Heart left ventricle (tissue), 16 donors: ENCODE results near the gene ANKRD13B. TPM values are rescaled to one million over a fixed set of nuclear protein-coding genes. Genes with fewer than 3 reads are reported as not detected.

Experiments used
- ATAC-seq, 4 donors: fragments of 200-7000 bp; cut with Tn5 transposase; one replicate each; pipeline ENCODE4 v1.9.1; 2020 to 2022; ENCODE audit warnings: moderate library complexity in 4 of 4, mild to moderate bottlenecking in 3 of 4, moderate number of reproducible peaks in 1 of 4
- DNase-seq, 5 donors: peaks; one replicate each; pipeline ENCODE4 v3.0.0-alpha.2; 2020
- H3K27ac ChIP-seq, 12 donors: fragments of 200-600 bp; sonication (generic) in 4 of 12; one replicate each; pipeline versions ENCODE4 v1.5.0 to v1.8.0; 2016 to 2022; ENCODE audit warnings: mild to moderate bottlenecking in 2 of 12
- H3K27me3 ChIP-seq, 9 donors: fragments of 200-600 bp; sonication (generic) in 2 of 9; one replicate each; pipeline versions ENCODE4 v1.5.1 to v1.8.0; 2016 to 2022; ENCODE audit warnings: mild to moderate bottlenecking in 3 of 9
- H3K36me3 ChIP-seq, 9 donors: fragments of 200-600 bp; sonication (generic) in 2 of 9; one replicate each; pipeline versions ENCODE4 v1.5.0 to v1.8.0; 2018 to 2022; ENCODE audit warnings: mild to moderate bottlenecking in 2 of 9
- H3K4me1 ChIP-seq, 12 donors: fragments of 200-600 bp; sonication (generic) in 4 of 12; one replicate each; pipeline versions ENCODE4 v1.5.0 to v1.8.0; 2016 to 2022; ENCODE audit warnings: mild to moderate bottlenecking in 3 of 12
- H3K4me3 ChIP-seq, 12 donors: fragments of 200-600 bp; sonication (generic) in 4 of 12; one replicate each; pipeline versions ENCODE4 v1.5.0 to v1.8.0; 2017 to 2022; ENCODE audit warnings: mild to moderate bottlenecking in 9 of 12, moderate library complexity in 4 of 12
- H3K9me3 ChIP-seq, 12 donors: fragments of 200-600 bp; sonication (generic) in 4 of 12; one replicate each; pipeline versions ENCODE4 v1.5.0 to v1.8.0; 2016 to 2022; ENCODE audit warnings: mild to moderate bottlenecking in 1 of 12
- CTCF ChIP-seq, 12 donors: fragments of 200-600 bp; sonication (generic) in 4 of 12; IDR thresholded peaks; one replicate each; pipeline versions ENCODE4 v1.5.0 to v1.8.0; 2018 to 2022; ENCODE audit warnings: antibody characterized with exemption in 12 of 12, mild to moderate bottlenecking in 5 of 12
- POLR2A ChIP-seq, 2 donors: fragments of 450-650 bp; IDR thresholded peaks; one replicate each; pipeline ENCODE4 v1.6.1; 2017; ENCODE audit warnings: antibody characterized with exemption in 2 of 2, mild to moderate bottlenecking in 2 of 2, moderate library complexity in 2 of 2
- WGBS, 4 donors: extraction: QIAGEN DNeasy Blood & Tissue Kit in 2 of 4; methylation state at CpG; one replicate each; pipeline versions ENCODE4 v1.1.5 to v1.1.7; 2013 to 2018; 5-methylcytosine and 5-hydroxymethylcytosine counted together
- intact Hi-C, 10 donors: fragments of 100-400 bp; cut with DNase I; formaldehyde crosslinking; loops; one replicate each; pipeline versions ENCODE4 v1.11.1 to v1.14.2; 2022
- polyA plus RNA-seq, 2 donors: library from polyadenylated mRNA; stranded (reverse); fragments of 200-250 nt; gene quantifications; one replicate each; pipeline ENCODE4 v1.2.3, GENCODE V29; 2013
- total RNA-seq, 9 donors: library from RNA; depleted of rRNA in 2 of 9; stranded (reverse); fragments of >200 nt in 2 of 9; fragmentation: NEBNext Ultra II Directional in 3 of 9; extraction: Animal tissue kit (Norgen Biotek cat#: 25700) in 3 of 9; gene quantifications; one replicate each; pipeline versions ENCODE4 v1.1.0 to v1.2.4, GENCODE V29; 2016 to 2023
- donor health status: ischemic (EF 13 %, LVEDD 7.1; RV severe dilation, severe dysfunction).
- donor health status: healthy with polysubstance abuse.
- donor health status: DM: no; HTN: yes; CAD: no.
- donor health status: DM: no; HTN: no; CAD: no.
- donor health status: ischemic (EF 25% LVEDD 6.9; RV normal size, moderate dysfunction).
- donor health status: ischemic (EF 25% LVEDD 5.7; RV mildly dilated, moderate dysfunction).
- donor health status: healthy.
- donor health status: DM: yes; HTN: yes; CAD: no.
- donor health status: ischemic (EF 35%, LVEDD 5.7; RV mildly dilated, moderate dysfunction).
- donor health status: nonischemic (EF 11% LVEDD 7.7; RV severe dilation, severe dysfunction).
- donor health status: DM: yes; HTN: yes; CAD: no.
- donor health status: PGD.
- donor health status: ischemic (EF 29% LVEDD 5.4; RV normal size, mild dysfunction).
- donor health status: nonischemic (EF 23%, LVEDD 6.1; RV moderate dilation, normal function).

Gene ANKRD13B
- total and polyA plus RNA-seq, 11 donors: 4.1 to 12.7 (median 6.1) TPM

DNA sequence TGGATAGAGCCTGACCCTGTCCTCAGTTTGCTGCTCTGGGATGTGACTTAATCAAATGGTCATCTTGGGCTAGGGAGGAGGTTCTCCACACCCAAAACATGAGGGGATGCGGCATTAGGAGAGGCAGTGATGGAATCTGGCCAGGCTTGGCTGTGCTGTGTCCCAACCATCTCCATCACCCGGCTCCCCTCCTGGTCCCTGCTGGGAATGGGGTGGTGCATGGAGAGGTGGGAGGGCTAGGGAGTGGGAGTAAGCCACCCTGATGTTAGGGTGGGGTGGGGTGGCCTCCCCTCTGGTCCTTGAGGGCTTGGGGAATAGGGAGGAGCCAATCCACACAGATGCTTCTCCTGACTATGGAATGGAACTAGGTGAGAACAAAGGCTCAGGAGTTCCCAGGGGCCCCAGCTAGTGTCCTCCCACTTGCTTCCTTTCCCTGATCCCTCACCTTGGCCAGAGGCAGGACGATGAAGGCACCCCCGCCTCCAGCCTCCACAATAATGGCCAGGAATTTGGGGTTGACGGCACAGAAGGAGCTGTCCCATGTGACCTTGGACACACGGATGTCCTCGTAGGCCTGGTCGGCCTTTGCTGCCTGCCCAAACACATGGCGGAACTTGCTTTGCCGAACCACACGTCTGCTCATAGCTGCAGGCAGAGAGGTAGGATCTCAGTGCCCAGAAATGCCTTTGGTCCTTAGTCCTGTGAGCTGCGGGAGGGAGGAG is 28.0 kb downstream of the ANKRD13B start:
- H3K9me3 ChIP-seq: no peaks in the 10 kb centered on the region
- ATAC-seq (no peak), DNase-seq (no peak)
- peak overlapping the region in 4 of 12 donors; percentile 63 to 83 (median 73) for H3K4me3 ChIP-seq
- no peaks in the 10 kb centered on the region for H3K27me3 ChIP-seq
- peak overlapping the region; percentile 0 to 98 (median 88) for H3K27ac ChIP-seq
- H3K4me1 ChIP-seq: peaks cover 3 to 81% (median 55%) of the 10 kb centered on the region in 12 donors
- intact Hi-C loops: loop anchor here in 3 of 10 donors (5.0 kb wide), 2 partner anchors 39 to 156 kb away; no protein-coding TSS in a partner anchor
- 71 to 92% (median 74%) methylated on average over 11 to 12 of the region's 12 CpGs for WGBS, 4 donors
- TF ChIP-seq POLR2A (IDR thresholded peaks at IDR 0.05) (no peak), CTCF (IDR thresholded peaks at IDR 0.05) (no peak)
- H3K36me3 ChIP-seq: peaks cover 0 to 2% (median 0%) of the 10 kb centered on the region in 9 donors

DNA sequence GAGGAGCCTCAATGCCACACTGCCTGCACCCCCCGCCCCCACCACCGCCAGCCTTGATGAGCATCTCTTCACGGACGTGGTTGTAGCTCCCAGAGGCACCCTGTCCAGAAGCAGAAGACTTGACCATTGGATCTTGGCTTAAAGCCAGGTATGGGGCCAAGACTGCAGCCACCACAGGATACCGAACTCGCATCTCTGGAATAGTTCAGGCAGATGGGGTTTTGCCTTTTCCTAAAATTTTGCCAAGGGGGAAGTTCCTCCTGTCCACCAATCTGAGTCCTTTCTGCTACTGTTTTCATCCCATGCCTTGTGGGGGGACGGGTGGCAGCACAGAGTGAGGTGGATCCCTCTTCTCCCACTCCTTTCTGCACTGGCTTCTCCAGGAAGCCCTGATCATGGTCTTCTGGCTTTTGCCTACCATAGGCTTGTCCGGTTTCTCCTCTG is 28.8 kb downstream of the ANKRD13B start:
- no peak for DNase-seq

DNA sequence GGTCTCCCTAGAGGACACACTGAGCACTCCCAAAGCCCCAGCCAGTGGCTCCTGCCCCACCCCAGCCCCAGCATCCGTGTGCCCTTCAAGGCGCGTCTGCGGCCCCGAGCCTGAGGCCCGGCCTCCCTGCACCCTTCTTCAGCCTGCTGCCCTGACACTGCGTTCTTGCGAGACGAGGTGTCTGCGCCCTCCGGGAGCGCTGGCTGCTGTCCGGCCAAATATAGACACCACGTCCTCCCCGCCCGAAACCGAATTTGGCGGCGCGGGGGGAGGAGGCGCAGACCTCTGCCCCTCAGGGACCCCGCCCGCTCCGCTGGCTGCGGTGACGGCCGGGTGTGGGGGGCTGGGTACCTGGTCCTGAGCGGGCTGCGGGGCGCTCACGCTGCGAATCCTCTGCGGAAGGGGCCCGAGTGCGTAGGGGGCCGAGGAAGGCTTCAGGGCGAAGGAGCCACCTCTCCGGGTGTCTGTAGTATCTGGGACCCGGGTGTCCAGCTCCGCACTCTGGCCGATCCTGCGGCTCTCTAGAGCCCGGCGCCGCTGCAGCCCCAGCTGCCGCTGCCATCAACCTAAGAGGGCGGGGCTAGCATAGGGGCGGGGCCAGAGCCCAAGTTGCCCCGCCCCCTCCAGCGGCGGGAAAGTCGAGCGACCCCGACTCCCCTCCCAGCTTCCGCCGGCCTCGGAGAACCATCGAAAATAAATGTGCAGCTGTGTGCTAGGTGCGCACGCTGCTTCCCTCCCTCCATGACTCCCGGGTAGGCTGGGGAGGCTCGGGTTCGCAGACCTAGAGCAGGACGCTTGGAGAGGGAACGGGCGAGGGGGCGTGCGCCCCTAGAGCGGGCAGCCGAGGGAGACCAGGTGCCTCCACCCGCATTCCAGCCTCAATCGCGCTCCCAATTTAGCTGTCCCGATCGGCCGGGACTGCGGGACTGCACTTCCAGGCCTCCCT is 29.7 kb downstream of the ANKRD13B start, which contains the start of gene CORO6:
TSS of gene CORO6 (minus strand) at position 576 of the 946 bp plus-strand sequence. CDS start 1,491 bp downstream, outside the sequence.
- Histone ChIP-seq H3K36me3 (peaks cover 0 to 4% (median 0%) of the 10 kb centered on the region in 9 donors), H3K4me3 (peak within 1 kb of the TSS; percentile 51 to 83 (median 72)), H3K27me3 (no peaks in the 10 kb centered on the region), H3K4me1 (peaks cover 3 to 70% (median 40%) of the 10 kb centered on the region in 12 donors), H3K9me3 (no peaks in the 10 kb centered on the region), H3K27ac (peak within 1 kb of the TSS; percentile 28 to 98 (median 88))
- no peak for TF ChIP-seq CTCF (IDR thresholded peaks at IDR 0.05)
- TF ChIP-seq POLR2A (IDR thresholded peaks at IDR 0.05): peak; percentile 41 to 83
- intact Hi-C loops: loop anchor here in 3 of 10 donors (5.0 kb wide), 2 partner anchors 40 to 155 kb away; no protein-coding TSS in a partner anchor
- DNase-seq (peak; percentile 64 to 85 (median 81)), ATAC-seq (peak; percentile 53 to 71 (median 70))
- WGBS, 4 donors: 1 to 11% (median 2%) methylated on average over 32 to 77 of the region's 77 CpGs

More for the DNA sequence above, 28.8 kb downstream of the ANKRD13B start:
- Histone ChIP-seq H3K4me1 (peaks cover 3 to 72% (median 46%) of the 10 kb centered on the region in 12 donors), H3K27ac (peak overlapping the region in 11 of 12 donors; percentile 72 to 98 (median 88)), H3K27me3 (no peaks in the 10 kb centered on the region), H3K4me3 (peak overlapping the region; percentile 51 to 83 (median 72)), H3K36me3 (peaks cover 0 to 4% (median 0%) of the 10 kb centered on the region in 9 donors), H3K9me3 (no peaks in the 10 kb centered on the region)
- 30 to 50% (median 43%) methylated on average over 8 of the region's 8 CpGs for WGBS, 4 donors
- intact Hi-C loops: loop anchor here in 3 of 10 donors (5.0 kb wide), 2 partner anchors 39 to 156 kb away; no protein-coding TSS in a partner anchor
- ATAC-seq: no peak
- no peak for TF ChIP-seq CTCF (IDR thresholded peaks at IDR 0.05)
- no peak for TF ChIP-seq POLR2A (IDR thresholded peaks at IDR 0.05)
